GM19468 (cell line): ENCODE results near the gene PDE7B.
"Not testable (repeated sequence)": the region's sequence is repeated elsewhere in the genome, so short reads cannot be mapped to it uniquely, and the experiment has no call there.

ENCODE experiments used
- ATAC-seq: cut with Tn5 transposase; IDR thresholded peaks from one replicate; pipeline ENCODE4 v1.9.1; 2021; ENCODE audit warnings: mild to moderate bottlenecking, moderate library complexity, moderate number of reproducible peaks; ENCODE audit not compliant: unreplicated experiment; ENCODE audit errors: extremely low read depth

The PDE7B gene

DNA sequence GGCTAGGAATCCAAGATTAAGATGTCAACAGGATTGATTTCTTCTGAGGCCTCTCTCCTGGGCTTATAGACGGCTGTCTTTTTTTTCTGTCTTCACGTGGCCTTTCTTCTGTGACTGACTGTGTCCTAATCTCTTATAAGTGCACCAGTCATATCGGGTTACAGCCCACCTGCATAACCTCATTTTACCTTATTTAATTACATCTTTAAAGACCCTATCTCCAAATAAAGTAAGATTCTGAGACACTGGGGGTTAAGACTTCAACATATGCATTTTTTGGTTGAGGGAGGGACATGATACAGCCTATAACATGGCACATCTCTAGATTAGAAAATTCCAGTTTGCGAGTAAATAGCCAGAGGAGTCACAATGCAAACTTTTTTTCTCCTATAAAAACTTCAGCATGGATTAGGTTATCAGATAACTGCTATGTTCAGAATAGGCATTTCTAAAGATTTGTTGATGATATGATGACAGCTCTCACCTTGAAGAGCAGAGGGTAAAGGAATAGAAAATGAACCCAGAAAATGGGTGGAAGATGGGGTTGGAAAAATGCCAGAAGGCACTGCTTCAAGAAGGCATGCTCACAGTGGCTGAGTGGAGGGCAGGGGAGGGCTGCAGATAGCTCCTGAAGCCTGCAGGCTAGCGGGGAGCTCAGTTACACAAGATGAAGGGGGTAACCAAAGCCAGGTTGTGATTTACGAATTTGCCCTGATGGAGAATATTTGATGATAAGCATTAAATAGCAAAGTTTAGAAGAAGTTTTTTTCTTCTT, 8.7 kb upstream of the PDE7B start:
- ATAC-seq, result no peak

DNA sequence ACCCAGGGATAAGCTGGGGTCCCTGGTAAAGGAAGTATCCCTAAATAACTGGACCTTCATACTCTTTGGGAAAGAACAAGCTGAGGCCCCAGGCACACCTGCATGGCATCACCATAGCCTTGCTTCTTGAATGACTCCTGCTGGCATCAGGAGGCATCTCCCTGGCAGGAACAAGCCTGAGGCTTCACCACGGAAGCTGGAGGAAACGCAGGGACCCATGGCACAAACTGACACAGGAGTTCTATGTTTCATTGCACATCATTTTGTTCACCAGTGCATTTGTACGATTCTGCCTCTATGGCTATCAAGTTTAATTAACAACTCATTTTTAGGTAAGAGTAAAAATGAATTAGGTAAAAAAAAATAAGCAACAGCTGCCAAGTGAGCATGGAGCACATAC, 619 bp upstream of the PDE7B start:
- ATAC-seq, result no peak

DNA sequence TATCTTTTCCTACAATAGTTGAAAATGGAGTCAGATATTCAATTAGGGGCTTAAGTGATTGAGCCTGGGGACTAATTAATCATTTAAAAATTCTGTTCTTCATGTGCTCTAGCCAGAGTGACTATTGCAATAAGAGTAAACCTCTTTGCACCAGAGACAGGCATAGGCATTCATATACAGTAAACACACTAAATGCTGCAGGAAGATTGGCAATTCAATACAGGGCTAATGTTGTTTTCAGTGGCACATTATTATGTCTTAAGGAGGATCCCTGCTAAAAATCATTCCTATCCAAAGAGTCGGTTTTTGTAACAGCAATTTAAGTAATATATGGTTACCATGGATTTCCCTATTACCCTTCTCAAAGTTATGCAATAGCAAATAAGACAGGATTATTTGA, 1.2 kb downstream of the PDE7B start:
- ATAC-seq, result no peak

GRCh38 chr6:135853227-135853626, 1.7 kb downstream of the PDE7B start:
- no peak for ATAC-seq

GRCh38 chr6:135853986-135854385, 2.5 kb downstream of the PDE7B start:
- no peak for ATAC-seq

DNA sequence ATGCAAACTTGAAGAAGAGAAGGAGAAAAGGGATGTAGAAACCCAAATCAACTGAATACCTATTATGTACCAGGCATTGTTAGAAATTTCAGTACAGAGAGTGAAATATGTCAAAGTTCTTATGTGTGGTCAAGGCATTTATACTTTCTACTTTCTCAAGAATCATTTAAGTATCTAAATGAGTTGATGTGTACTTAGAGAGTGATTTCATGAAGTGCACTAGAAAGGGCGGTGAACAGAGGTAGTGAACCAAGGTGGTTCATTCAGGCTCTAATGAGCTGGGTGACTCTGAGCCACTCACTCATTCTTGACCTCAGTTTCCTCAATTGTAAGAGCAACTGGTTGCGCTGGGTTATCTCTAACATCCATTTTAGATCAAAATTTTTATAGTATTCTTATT, 3.3 kb downstream of the PDE7B start:
- ATAC-seq, result no peak

DNA sequence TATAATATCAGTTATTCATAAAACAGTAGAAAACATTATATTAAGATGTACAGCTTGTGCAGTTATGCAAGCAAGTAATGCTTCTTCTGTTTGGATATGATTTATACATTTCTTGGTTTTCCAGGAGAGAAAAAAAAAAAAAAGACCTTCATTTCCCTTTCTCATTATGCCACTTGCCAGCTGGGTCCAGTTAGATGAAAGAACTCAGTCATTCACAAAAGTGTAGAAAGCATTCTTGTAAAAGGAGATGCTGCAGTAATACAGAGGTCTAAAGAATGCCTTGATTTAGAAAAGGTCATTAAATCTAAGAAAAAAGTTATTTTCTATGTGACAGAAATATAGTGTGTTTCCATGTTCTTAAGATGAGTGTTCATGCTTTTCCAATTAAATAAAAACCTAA, 7.4 kb downstream of the PDE7B start:
- ATAC-seq, result no peak

DNA sequence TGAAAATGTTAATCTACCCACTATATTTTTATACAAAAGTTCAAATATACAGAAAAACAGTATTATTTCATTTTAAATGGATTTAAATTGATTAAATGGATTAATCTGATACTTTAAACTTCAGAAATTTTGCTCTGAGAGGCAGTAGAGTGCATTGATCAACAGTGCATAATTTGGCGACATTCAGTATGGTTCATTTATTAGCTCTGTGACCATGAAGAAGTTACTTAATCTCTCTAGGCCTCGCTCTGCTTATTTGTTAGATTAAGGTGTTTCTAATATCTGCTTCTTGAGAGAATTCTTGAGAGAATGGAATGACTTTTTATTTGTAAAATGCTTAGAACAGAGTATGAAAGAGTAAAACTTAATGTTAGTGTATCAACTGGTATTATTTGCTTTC, 8.9 kb downstream of the PDE7B start:
- ATAC-seq, result no peak

GRCh38 chr6:135861189-135861588, 9.7 kb downstream of the PDE7B start:
- ATAC-seq, result peak; percentile 80

GRCh38 chr6:135864929-135865328, 13.4 kb downstream of the PDE7B start:
- ATAC-seq, result not testable (repeated sequence)

- no peak for ATAC-seq
These were observed 15.1 kb downstream of the PDE7B start for GRCh38 chr6:135866445-135867123.

DNA sequence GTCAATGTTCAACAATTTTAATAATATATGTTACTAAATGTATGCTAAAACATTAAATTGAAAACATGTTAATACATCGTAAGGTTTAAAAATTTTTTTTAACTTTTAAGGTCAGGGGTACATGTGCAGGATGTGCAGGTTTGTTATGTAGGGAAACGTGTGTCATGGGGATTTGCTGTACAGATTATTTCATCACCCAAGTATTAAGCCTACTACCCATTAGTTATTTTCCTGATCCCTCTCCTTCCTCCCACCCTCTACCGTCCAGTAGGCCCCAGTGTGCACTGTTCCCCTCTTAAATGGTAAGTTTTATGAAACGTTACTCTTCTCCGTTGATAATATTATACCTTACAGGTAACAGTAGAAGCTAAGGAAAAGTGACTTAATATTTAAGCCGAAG, 15.8 kb downstream of the PDE7B start:
- no peak for ATAC-seq

DNA sequence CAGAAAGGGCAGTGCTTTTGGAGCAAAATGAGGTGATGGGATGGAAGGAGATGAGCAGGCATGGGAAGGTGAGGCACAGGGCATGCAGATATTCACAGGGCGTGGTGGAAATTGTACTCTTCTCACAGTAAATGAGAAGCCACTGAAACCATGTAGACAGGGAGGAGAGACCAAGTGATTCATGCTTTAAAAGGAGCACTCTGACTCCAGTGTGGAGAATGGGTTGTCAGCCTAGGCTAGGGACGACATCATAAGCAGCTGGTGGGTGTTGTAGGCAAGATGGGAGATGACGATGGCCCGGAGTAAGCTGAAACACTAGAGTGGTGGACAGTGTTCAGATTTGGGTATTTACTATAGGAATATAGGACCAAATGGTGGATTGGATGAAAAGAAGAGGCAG, 18.4 kb downstream of the PDE7B start:
- ATAC-seq, result no peak

GRCh38 chr6:135870722-135871121, 19.2 kb downstream of the PDE7B start:
- no peak for ATAC-seq

DNA sequence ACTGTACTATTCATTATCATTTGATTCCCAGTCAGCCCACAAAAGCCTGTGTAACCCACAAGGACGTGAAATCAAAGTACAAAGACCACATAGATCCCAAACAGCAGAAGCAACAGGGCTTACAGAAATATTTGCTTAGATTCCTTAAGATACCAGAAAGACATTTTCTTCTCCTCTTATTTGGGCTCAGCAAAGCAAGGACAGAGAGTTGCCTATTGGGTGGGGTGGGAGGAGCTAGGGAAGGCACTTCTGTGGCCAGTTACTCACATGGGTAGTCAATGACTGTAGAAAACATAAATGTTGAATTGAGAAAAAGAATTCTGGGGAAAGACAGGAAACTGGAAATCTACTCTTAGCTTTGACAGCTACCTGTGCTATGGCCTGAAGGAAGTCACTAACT, 19.8 kb downstream of the PDE7B start:
- no peak for ATAC-seq

DNA sequence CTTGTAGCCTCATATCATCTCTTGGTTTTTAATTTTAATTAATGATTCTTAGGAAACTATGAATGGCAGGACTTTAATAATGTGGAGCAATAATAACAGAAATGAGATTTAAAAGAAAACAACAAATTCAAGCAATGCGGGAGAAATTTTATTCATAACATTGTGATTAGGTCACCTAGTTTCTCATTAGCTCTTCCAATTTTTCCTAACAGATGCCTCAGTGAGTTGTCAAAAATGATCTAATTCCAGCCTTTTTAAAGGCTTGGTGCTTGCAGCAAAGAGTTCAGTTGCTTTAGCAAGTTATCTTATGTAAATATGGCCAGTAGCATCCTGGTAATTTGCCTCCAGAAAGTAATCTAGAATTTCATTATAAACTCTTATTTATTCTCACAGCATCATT, 20.4 kb downstream of the PDE7B start:
- no peak for ATAC-seq

GRCh38 chr6:135875446-135875845, 23.9 kb downstream of the PDE7B start:
- no peak for ATAC-seq

GRCh38 chr6:135876058-135876457, 24.6 kb downstream of the PDE7B start:
- ATAC-seq, result no peak

- ATAC-seq, result no peak
These were observed 26.2 kb downstream of the PDE7B start for GRCh38 chr6:135877666-135878065.

GRCh38 chr6:135880066-135880972, 28.8 kb downstream of the PDE7B start:
- ATAC-seq, result no peak

GRCh38 chr6:135883045-135883444, 31.5 kb downstream of the PDE7B start:
- ATAC-seq, result no peak
